GM12878 (cell line): ENCODE measurements around the gene IL37. TPM values are rescaled to one million over a fixed set of nuclear protein-coding genes. Genes with fewer than 3 reads are reported as not detected.

Experiments used
- CHD2 ChIP-seq: IDR thresholded peaks from 2 replicates; pipeline ENCODE4 v1.6.1; 2011; ENCODE audit warnings: low read depth, low read length, improper control_type of control experiment, borderline replicate concordance
- CHD4 ChIP-seq: fragments of 200-600 bp; sonication (generic); IDR thresholded peaks from 2 replicates; pipeline ENCODE4 v1.6.1; 2016; ENCODE audit warnings: mild to moderate bottlenecking
- E2F8 ChIP-seq: fragments of 450-650 bp; IDR thresholded peaks from 2 replicates; pipeline ENCODE4 v1.6.1; 2018; ENCODE audit warnings: mild to moderate bottlenecking, low read depth, moderate library complexity; ENCODE audit not compliant: partially characterized antibody
- EED ChIP-seq: sonication (generic); IDR thresholded peaks from 2 replicates; pipeline ENCODE4 v1.6.1; 2016; ENCODE audit warnings: antibody characterized with exemption, low read depth
- GABPA ChIP-seq: IDR thresholded peaks from 2 replicates; pipeline ENCODE4 v1.6.1; 2014; ENCODE audit warnings: antibody characterized with exemption, low read depth, mild to moderate bottlenecking, inconsistent platforms
- LARP7 ChIP-seq: fragments of 450-650 bp; IDR thresholded peaks from 2 replicates; pipeline ENCODE4 v1.6.1; 2017; ENCODE audit warnings: mild to moderate bottlenecking
- MYB ChIP-seq: fragments of 150-350 bp; IDR thresholded peaks from 2 replicates; pipeline ENCODE4 v1.6.1; 2014; ENCODE audit warnings: mild to moderate bottlenecking, low read depth, low read length, borderline replicate concordance
- MYC ChIP-seq: IDR thresholded peaks from 2 replicates; pipeline ENCODE4 v1.6.1; 2011; ENCODE audit warnings: mild to moderate bottlenecking, low read length, moderate library complexity, inconsistent platforms; ENCODE audit not compliant: insufficient read depth, insufficient replicate concordance, insufficient read length, severe bottlenecking
- NKRF ChIP-seq: fragments of 450-650 bp; conservative IDR thresholded peaks from 2 replicates; pipeline ENCODE4 v1.6.1; 2017; ENCODE audit warnings: mild to moderate bottlenecking, moderate library complexity
- PAX5 ChIP-seq: IDR thresholded peaks from 2 replicates; pipeline ENCODE4 v1.6.1; 2011; ENCODE audit warnings: low read depth, low read length, borderline replicate concordance
- SP1 ChIP-seq: IDR thresholded peaks from one replicate; pipeline ENCODE4 v1.6.1; 2011; ENCODE audit warnings: low read depth, low read length
- SUZ12 ChIP-seq: fragments of 200-600 bp; sonication (generic); IDR thresholded peaks from one replicate; pipeline ENCODE4 v1.6.1; 2018; ENCODE audit warnings: antibody characterized with exemption, mild to moderate bottlenecking; ENCODE audit not compliant: unreplicated experiment
- TCF3 ChIP-seq: IDR thresholded peaks from 2 replicates; pipeline ENCODE4 v1.6.1; 2012; ENCODE audit warnings: low read depth, mild to moderate bottlenecking, low read length, borderline replicate concordance; ENCODE audit not compliant: insufficient read depth
- TCF7 ChIP-seq: IDR thresholded peaks from 2 replicates; pipeline ENCODE4 v1.6.1; 2014; ENCODE audit warnings: antibody characterized with exemption, borderline replicate concordance
- WRNIP1 ChIP-seq: IDR thresholded peaks from 2 replicates; pipeline ENCODE4 v1.6.1; 2011; ENCODE audit warnings: low read depth, low read length, improper control_type of control experiment, borderline replicate concordance
- ZNF24 ChIP-seq: fragments of 450-650 bp; IDR thresholded peaks from 2 replicates; pipeline ENCODE4 v1.6.1; 2017; ENCODE audit warnings: antibody characterized with exemption, mild to moderate bottlenecking
- polyA plus RNA-seq, 11 experiments: library from polyadenylated mRNA; depleted of rRNA in 4 of 11; unstranded in 6 of 11; stranded (reverse) in 5 of 11; fragments of >200 nt; fragmentation: Nextera tagmentation in 4 of 11; fragmentation: Illumina TruSeq in 1 of 11; extraction: Ambion mirVana in 4 of 11; extraction: Trizol in 1 of 11; gene quantifications; 1 replicate in 1 of 11; 2 replicates in 10 of 11; pipeline versions ENCODE4 v1.2.1 to v1.2.3, GENCODE V29; 2011 to 2016; ENCODE audit warnings: inconsistent platforms in 2 of 11, missing spikeins in 2 of 11, low read depth in 1 of 11
- total RNA-seq, 4 experiments: library from RNA; depleted of rRNA in 3 of 4; stranded (reverse); fragments of >200 nt in 3 of 4; fragmentation: Illumina TruSeq in 1 of 4; extraction: Trizol in 1 of 4; gene quantifications; 2 replicates each; pipeline versions ENCODE4 v1.2.1 to v1.2.3, GENCODE V29; 2013 to 2021
- TF ChIP-seq, protein P1 (sequence below): IDR thresholded peaks from 2 replicates; pipeline ENCODE4 v1.6.1; 2011; ENCODE audit warnings: borderline replicate concordance, low read depth, mild to moderate bottlenecking, moderate library complexity, low read length; ENCODE audit not compliant: insufficient read depth, poor library complexity, severe bottlenecking
- TF ChIP-seq, protein P2 (sequence below): IDR thresholded peaks from 2 replicates; pipeline ENCODE4 v1.6.1; 2012; ENCODE audit warnings: low read length, inconsistent platforms

IL37 gene
- total and polyA plus RNA-seq, 10 of the 15 experiments (the other 5 are each of a cell fraction or from before 2014, with no cell fraction given): 0.41 to 0.54 TPM; not detected in 8

- TF ChIP-seq NKRF (no peak), CHD2 (no peak), LARP7 (no peak), WRNIP1 (0 out of 2 replicates have a peak, but pooled peaks have one; percentile 84), MYC (no peak), GABPA (no peak), MYB (no peak), E2F8 (no peak), CHD4 (no peak), EED (peak; percentile 39; the same call in 1 of the 2 replicates), PAX5 (no peak), ZNF24 (no peak), SP1 (no peak), TCF3 (no peak), TCF7 (no peak), SUZ12 (no peak)
- TF ChIP-seq, protein P1, sequence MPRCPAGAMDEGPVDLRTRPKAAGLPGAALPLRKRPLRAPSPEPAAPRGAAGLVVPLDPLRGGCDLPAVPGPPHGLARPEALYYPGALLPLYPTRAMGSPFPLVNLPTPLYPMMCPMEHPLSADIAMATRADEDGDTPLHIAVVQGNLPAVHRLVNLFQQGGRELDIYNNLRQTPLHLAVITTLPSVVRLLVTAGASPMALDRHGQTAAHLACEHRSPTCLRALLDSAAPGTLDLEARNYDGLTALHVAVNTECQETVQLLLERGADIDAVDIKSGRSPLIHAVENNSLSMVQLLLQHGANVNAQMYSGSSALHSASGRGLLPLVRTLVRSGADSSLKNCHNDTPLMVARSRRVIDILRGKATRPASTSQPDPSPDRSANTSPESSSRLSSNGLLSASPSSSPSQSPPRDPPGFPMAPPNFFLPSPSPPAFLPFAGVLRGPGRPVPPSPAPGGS: no peak
- TF ChIP-seq, protein P2, sequence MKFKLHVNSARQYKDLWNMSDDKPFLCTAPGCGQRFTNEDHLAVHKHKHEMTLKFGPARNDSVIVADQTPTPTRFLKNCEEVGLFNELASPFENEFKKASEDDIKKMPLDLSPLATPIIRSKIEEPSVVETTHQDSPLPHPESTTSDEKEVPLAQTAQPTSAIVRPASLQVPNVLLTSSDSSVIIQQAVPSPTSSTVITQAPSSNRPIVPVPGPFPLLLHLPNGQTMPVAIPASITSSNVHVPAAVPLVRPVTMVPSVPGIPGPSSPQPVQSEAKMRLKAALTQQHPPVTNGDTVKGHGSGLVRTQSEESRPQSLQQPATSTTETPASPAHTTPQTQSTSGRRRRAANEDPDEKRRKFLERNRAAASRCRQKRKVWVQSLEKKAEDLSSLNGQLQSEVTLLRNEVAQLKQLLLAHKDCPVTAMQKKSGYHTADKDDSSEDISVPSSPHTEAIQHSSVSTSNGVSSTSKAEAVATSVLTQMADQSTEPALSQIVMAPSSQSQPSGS: no peak
Observed at GRCh38 chr2:112884869-112885505, 26.0 kb upstream of the IL37 start (continued).
